GM19025 (cell line): ENCODE data around the gene PPM1L.

Source experiments
- ATAC-seq: cut with Tn5 transposase; IDR thresholded peaks from one replicate; pipeline ENCODE4 v1.9.1; 2021; ENCODE audit warnings: mild to moderate bottlenecking, low read depth, moderate library complexity; ENCODE audit not compliant: unreplicated experiment

PPM1L gene

DNA sequence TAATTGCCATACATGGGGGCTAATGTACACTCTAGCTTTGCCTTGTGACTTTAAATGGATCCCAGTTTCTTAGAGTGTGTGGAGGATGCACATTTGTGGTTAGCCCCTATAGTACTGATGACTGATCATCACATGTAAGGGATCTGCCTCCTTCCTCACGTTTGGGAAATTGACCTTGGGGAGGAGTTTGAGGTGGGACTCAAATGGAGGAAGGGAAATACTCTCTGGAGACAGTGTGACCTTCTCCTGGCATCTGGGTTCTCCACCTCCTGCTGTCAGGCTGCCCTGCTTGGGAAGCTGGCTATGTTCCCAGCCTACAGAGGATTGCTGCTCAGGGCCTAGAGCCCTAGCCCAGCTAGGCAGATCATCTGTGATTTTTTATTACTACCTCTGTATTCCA is 48.7 kb downstream of the PPM1L start:
- no peak for ATAC-seq

DNA sequence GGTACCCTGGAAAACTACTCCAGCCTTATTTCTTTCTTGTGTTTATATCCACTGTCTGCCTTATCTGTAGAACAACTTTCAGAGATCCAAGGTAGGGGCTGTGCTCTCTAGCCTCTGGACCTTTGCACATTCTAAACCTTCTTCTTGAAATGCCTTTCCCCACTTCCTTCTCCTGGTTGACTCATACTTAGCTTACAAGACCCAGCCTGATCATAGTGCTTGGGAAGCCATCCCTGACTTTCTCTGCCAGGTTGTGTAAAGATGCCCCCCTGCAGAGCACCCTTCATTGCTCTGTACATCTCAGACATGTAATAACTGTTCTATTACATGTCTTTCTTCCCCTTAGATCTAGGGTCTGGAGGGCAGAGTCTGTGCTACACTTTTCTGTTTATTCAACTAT is 50.1 kb downstream of the PPM1L start:
- no peak for ATAC-seq

DNA sequence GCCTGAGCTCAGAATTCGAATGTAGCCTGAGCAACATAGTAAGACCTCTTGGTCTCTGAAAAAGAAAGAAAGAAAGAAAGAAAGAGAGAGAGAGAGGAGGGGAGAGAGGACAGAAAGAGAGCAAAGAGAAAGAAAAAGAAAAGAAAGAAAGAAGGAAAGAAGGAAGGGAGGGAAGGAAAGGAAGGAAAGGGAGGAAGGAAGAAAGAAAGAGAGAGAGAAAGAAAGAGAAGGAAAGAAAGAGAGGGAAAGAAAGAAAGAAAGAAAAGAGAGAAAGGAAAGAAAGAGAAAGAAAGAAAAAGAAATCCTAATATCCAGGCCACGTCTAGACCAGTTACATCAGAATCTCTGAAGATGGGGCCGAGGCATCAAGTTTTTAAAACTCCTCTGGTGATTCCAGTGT is 50.7 kb downstream of the PPM1L start:
- no peak for ATAC-seq

DNA sequence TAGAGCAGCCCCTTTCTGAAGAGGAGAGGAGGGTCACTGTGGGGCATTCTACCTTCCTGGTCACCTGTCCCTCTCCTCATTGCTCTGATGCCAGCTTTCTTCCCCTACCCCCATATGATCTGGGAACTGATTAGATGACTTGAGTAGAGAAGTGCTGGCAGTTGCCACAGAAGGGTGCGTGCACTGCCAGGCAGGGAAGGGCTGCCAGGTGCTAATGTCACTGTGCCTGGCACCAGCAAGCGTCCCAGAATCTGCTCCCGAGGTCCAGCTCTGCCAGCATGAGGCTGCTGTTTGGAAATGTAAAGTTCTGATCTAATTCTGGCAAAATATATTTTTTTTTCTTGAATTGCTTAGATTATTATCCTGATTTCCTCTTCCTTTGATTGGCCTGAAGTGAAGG is 52.8 kb downstream of the PPM1L start:
- ATAC-seq, result no peak

DNA sequence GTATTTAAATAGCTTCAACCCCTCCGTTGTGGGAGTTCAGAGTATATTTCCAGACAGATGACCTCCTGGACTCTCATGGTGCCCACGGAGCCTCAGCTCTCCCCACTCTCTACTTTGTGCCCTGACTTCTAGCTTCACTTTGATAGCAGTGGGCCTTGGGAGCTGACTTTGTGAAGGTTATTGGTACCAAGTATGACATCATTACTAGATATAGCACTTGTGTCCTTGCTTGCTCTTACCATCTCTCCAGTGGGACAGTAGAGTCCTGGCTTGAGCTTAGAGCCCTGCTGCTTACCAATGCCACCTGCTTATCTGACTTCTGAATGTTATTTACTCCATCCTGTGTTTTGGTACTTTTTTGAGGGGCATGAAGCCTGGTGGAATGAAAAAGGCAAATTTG is 53.4 kb downstream of the PPM1L start:
- ATAC-seq, result no peak

DNA sequence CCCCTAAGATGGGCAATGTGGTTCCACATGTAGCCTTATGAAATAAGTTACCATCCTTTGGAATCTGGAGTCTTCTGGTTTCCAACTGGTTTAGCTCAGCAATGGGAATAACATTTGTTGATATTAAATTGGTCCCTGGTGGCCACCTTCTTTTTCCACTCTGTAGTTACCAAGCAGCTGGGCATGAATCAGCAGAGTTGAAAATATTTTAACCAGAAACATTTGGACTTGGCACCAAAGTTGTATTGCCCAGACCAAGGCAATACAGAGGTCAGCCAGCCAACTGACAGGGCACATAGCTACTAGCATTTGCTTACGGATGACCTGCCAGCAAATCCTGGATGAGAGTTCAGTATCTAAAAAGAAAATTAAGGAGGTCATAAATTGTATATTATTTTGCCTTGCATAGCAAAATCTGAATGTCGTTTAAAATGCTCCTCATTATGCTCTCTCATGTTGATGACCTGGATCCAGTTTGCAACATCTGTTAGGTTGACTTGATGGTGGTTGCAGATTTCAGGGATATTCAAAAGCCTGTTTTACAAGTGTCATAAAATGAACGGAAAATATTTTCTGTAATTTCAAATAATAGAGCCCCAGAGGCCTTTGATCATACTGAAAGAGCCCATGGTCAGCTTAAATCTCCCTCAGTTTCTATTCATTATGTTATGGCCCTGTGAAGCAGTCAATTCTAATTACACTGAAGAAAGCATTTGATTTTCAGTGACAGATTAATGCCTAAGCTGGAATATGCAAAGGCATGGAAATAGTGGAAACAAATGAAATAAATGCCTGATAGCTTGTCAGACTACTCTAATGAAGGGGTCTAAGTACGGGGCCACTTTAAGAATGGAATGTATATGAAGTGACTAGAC is 54.6 kb downstream of the PPM1L start:
- no peak for ATAC-seq

DNA sequence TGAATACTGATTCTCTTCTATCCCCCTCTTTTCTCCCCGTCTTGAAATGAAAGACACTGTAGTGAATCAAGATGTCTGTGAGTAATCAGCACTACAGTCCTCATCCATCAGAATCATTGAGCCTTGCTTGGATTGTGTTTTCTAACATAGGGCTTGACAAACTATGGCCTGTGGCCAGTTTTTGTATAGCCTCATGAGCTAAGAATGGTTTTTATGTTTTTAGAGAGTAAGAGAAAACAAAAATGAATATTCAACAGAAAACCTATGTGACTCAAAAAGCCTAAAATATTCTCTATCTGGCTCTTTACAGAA is 55.2 kb downstream of the PPM1L start:
- ATAC-seq, result no peak

DNA sequence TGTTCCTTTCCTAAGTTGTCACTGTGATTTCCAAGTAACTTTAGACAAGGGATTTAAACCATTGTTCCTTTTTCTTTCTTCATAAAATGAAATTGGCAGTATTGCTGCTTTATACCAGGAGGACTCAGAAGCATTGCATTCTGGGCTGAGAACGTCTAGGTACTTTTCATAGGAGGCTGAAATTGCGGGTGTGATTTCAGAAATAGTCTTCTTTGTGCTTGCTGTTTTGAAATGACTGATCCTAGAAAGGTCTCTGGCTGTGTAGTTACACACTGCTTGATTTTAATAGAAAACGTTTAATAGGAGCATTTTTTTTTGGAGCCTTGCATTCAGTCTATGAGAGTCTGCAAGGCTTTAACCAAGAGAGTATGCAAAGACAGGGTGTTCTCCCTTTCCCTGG is 56.3 kb downstream of the PPM1L start:
- ATAC-seq, result no peak

DNA sequence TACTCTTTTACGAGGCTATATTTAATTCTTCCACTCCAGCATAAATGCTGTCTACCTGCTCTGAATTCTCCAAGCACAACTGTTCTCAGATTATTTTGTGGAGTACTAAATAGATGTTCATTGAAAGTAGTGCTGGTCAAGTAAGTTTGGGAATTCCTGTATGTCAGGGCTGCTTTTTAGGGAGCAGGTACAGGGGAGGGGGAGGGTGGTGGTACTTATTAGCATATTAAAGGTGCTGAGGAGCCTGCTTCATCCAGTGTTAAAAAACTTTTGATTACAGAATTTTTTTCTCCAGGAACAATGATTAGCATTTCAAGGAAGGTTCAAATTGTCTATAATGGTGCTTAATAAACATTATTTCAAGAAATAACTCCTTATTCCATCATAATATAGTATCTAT is 59.2 kb downstream of the PPM1L start:
- no peak for ATAC-seq

DNA sequence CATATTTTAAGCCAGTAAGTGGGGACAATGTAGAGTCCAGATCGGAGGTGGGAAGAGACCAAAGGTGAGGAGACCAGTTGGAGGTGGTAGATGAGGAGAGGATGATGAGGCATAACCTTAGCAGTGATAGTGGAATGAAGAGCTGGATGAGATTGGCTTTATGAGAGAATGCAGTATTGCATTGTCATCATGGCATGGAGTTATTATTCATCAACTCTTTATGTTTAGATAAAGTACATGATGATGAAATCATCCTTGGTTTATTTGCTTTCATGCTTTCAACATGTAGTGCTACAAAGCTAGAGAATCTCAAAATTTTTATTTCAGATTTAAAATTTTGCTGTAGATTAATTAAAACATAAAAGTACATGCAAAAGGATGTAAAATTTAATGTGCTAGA is 64.0 kb downstream of the PPM1L start:
- no peak for ATAC-seq

DNA sequence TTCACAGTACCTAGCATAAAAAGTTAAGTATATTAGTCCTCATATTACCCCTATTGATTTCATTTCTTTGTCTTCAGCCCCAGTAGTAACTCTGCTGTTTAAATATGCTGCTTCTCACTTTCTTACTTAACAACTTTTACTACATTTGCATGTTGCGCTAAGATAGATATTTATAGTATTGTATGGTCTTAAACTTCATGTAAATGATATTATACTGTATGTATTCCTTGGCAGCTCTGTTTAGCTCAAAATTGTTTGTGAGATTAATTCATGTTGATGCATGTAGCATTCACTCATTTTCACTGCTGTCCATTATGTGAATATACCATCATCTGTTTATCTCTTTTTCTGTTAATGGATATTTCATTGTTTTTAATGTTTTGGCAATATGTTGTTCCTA is 64.4 kb downstream of the PPM1L start:
- no peak for ATAC-seq

DNA sequence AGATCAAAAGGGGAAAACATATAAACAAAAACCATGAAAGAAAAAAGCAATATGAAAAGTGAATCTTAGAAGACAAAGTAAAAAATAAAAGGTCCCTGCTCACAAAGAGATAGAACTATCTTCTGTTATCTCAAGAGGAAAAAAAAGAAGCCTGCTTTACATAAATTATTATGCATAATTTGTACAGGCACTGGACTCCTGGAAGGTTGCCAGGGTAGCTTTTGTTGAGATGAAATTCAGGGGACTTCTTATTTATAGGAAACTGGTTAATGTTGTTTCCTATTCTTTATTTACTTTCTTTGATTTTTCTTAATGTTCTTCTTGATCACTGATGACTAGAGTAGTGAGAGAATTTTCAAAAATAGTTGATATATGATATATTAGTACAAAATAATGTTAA is 66.9 kb downstream of the PPM1L start:
- no peak for ATAC-seq

DNA sequence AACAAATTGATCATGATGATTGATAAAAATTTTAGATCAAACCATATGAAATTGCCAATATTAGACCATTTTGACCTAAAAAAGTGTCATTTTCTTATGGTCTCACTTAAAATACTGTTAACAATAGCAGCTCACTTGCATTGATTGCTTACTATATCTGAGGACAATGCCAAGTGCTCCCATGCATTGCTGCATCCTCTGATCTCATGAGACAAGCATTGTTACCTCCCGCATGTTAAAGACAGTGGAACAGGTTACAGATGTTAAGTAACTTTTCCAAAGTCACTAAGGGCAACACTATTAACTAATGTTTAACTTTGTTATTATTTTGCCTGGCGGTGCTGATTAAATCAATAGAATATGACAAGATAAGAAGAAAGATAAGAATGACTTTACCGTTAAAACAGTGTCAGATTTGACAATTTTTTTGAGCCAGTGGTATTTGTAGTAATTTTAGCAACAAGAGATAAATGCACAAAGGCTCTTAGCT is 69.3 kb downstream of the PPM1L start:
- no peak for ATAC-seq

DNA sequence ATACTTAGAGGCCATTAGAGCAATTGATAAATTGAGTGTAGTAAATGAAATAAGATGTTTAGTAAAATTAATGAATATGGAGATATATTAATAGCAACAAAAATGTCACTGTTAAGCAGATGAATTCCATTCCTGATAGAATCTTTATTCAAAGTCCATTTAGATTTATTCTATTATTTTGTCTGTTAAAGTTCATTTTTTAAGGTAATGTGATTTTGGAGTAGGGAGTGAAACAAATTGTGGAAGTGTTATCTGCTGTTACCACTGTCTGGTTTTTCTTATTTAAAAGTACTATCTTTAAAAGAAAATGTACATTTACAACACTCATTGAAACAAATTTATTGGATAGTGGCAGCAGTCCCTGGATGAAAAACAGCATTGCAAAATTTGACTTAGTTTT is 70.4 kb downstream of the PPM1L start:
- ATAC-seq, result no peak

DNA sequence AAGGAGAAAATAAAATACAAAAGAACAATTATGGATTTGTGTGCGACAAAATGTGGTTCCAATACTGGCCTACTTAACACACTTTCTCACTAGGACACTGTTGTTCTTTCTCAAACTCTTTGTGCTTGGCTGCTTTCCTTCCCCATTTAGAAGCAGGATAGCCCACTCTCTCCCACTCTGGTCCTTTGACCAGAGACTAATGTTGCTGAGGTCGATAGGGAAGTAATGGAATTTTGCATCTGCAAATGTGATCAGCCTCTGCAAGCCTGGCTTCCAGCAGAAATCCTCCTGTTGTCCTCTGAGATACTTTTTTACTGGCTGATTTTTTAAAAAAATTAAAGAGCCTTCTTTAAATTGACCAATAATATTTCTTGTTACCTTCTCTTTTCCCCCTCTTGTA is 71.0 kb downstream of the PPM1L start:
- ATAC-seq, result no peak

DNA sequence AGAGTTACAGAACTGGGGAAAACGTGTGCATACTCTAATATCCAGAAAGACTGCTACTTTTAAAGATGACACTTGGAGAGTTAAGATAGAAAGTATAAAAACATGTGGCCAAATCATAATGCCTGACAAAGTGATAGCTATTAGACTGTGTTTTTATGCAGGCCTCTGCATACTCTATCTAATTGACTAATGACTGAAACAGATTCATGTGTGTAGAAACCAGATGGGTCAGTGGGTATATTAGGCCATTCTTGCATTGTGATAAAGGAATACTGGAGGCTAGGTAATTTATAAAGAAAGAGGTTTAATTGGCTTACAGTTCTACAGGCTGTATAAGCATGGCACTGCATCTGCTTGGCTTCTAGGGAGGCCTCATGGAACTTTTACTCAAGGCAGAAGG is 71.5 kb downstream of the PPM1L start:
- no peak for ATAC-seq

DNA sequence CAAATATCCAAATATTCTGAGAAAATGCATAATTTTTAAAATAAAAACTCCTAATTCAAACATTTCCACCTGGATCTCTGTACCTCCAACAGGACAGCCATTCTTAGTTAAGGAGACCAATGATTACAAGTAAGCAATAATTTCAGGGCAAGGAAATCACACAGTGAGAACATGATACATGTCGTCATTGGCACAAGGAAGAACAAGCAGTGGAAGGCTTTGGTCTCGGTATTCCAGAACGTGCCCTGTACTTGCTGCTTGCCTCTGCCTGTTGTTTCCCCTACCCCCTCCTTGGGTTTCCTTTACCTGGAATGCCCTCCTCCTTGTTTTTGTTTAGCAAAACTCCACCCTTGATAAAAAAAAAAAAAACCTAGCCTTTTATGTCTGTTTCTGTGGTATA is 72.8 kb downstream of the PPM1L start:
- no peak for ATAC-seq

DNA sequence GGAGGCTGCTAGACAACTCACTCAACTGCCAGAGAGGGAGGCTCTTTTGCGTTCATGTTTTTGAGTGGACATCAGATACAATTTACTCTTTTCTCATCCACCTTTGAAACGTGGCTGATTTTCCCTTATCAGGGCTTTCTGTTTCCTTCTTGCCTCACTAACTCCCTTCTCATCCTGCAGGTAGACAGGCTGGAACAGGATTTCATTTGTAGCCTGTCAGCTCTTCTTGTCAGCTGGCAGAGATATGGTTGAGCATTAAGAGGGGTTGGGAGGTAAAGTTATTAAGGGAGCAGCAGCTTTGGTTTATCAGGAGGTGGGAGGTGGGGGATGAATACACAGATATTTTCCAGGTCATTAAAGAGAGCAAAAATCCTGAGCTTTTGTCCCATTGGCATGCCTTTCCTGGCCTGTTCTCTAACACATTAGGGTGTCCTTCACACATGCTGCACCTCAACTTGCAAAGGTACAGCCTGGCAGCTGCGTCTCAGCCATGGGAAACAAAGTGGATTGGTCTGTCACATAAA is 73.5 kb downstream of the PPM1L start:
- ATAC-seq, result no peak

DNA sequence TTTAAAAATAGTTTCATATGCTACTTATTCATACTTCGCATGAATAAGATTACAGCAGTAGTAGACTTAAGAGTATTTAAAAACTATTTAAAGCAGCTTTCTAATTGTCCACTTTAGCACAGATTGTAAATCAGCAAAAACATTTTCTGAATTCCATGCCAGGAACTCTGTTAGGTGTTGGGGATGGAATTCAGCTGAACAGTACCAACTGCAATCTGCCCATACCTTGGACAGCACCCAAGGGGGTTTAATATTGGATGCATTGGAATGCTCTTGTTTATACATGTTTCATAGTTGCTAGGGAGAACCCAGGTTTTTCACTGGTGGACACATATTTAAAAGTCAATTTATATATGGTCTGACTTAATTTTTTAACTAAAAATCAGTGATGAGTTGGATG is 74.8 kb downstream of the PPM1L start:
- no peak for ATAC-seq

DNA sequence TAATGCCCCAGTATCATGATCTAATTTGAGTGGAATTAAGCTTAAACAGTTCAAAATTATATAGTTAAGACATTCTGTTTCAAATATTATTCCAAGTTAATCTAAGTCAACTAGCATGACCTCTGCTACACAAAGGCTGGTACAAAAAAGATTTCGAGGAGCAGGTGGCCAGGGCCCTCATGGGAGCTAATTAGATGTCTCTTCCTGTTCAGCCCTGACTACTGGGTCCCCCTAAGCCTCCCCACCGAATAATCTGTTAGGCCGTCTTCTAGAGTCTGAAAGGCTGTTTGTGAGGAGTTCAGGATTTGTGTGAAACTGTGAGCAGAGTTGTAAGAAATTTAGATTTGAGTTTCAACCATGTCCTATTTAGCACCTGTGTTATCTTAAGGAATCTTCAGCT is 75.4 kb downstream of the PPM1L start:
- ATAC-seq, result no peak

DNA sequence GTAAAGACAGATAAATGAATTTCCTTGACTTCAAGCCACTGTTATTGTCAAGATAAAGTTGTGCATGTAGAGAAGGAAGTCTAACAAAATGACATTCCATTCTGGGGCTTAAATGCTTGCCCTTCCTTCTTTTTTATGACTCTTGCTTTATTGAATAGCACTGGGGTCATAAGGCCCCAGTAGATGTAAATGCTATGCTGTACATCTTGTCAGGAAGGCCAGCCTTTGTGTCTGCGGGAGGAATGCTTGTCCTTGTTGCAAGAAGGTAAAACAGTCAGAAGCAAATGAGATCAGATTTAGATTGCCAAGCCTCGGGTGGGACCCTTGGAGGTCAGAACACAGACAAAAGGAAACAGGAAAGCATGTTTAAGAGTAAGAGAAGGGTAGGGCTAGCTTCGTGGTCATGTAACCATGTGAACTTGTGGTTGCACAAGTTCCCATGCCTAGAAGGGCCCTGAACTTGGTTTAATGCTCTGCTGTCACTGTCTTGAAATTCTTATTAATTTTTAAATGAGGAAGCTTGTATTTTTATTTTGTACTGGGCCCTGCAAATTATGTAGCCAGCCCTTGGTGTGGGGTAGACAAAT is 81.5 kb downstream of the PPM1L start:
- no peak for ATAC-seq

DNA sequence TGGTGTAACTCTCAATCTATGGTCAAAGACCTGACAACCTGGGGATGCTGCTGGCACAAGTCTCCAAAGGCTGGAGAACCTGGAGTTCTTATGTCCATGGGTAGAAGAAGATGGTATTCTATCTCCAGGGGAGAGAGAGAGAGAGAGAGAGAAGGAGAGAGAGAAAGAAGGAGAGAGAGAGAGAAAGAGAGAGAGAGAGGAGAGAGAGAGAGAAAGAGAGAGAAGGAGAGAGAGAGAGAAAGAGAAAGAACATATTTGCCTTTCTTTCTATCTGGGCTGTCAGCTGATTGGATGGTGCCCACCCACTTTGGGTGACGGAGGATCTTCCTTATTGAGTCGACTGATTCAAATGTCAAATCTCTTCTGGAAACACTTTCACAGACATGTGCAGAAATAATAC is 84.6 kb downstream of the PPM1L start:
- ATAC-seq, result no peak
